GM18909 (cell line): Measurements from ENCODE around the gene GFOD2.

Experiments used
- ATAC-seq: cut with Tn5 transposase; IDR thresholded peaks from one replicate; pipeline ENCODE4 v1.9.1; 2021; ENCODE audit warnings: mild to moderate bottlenecking; ENCODE audit not compliant: unreplicated experiment, poor library complexity

GFOD2 gene

GRCh38 chr16:67647681-67648080 lies 71.4 kb downstream of the GFOD2 start:
- ATAC-seq, result no peak

GRCh38 chr16:67647111-67647651 lies 71.9 kb downstream of the GFOD2 start:
- no peak for ATAC-seq

GRCh38 chr16:67645397-67646121 lies 73.6 kb downstream of the GFOD2 start:
- ATAC-seq, result no peak

DNA sequence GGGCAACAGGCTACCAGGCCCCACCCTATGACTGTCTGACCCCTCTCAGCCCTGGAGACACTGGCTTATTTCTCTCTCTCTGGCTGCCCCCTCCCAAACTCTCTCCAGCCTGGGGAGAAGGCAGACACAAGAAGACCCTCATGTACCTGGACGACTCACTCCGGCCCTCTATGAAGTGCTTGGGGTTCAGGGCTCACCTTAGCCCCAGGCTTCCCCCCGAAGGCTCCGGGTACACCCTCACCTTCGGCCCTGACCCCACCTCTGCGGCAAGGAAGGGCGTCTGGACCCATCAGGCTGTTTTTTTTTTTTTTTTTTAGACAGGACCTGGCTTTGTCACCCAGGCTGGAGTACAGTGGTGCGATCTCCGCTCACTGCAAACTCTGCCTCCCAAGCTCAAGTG lies 75.1 kb downstream of the GFOD2 start:
- no peak for ATAC-seq

- no peak for ATAC-seq
These were observed 77.1 kb downstream of the GFOD2 start for GRCh38 chr16:67641779-67642708.

- ATAC-seq, result no peak
These were observed 81.5 kb downstream of the GFOD2 start for GRCh38 chr16:67637625-67638024.

GRCh38 chr16:67636713-67637112 lies 82.4 kb downstream of the GFOD2 start:
- no peak for ATAC-seq

GRCh38 chr16:67632415-67633172 lies 86.5 kb downstream of the GFOD2 start:
- no peak for ATAC-seq

DNA sequence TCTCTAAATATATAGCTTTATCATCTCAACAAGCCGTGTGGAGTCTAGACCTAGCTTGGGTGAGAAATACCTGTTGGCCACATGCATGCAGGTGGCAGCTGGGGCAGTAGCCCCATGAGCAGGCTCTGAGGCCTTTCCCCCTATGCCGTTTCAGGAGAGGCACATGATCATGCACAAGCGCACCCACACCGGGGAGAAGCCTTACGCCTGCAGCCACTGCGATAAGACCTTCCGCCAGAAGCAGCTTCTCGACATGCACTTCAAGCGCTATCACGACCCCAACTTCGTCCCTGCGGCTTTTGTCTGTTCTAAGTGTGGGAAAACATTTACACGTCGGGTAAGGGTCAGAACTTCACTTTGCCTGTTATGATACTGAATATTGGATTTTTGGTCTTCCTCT lies 90.9 kb downstream of the GFOD2 start:
- ATAC-seq, result no peak
